PFSK-1 (cell line): Measurements from ENCODE around the gene PDE6H.

Experiments
- FOXP2 ChIP-seq: optimal IDR thresholded peaks from 2 replicates; pipeline ENCODE3; 2011; ENCODE audit warnings: borderline replicate concordance, control low read depth, inconsistent platforms; ENCODE audit not compliant: insufficient read depth; ENCODE audit errors: extremely low read length, extremely low read depth
- POLR2AphosphoS5 ChIP-seq: IDR thresholded peaks from 2 replicates; pipeline ENCODE4 v1.6.1; 2012; ENCODE audit warnings: low read depth, mild to moderate bottlenecking, control low read depth, low read length, moderate library complexity
- REST ChIP-seq, 2 experiments: IDR thresholded peaks; 2 replicates each; pipeline versions ENCODE4 v1.6.1 to v1.8.0; 2011 to 2012; ENCODE audit warnings: low read depth in 2 of 2, low read length in 2 of 2, control low read depth in 1 of 2, inconsistent platforms in 1 of 2, mild to moderate bottlenecking in 1 of 2, moderate library complexity in 1 of 2; ENCODE audit not compliant: insufficient read depth in 1 of 2
- SIN3A ChIP-seq: IDR thresholded peaks from 2 replicates; pipeline ENCODE4 v1.6.1; 2012; ENCODE audit warnings: mild to moderate bottlenecking, low read length, moderate library complexity, borderline replicate concordance; ENCODE audit not compliant: insufficient read depth
- TAF1 ChIP-seq: IDR thresholded peaks from 2 replicates; pipeline ENCODE4 v1.6.1; 2012; ENCODE audit warnings: low read length, control low read depth, borderline replicate concordance; ENCODE audit not compliant: insufficient read depth

GRCh38 chr12:14995583-14996425 lies 23.0 kb downstream of the PDE6H start:
- TF ChIP-seq POLR2AphosphoS5, result no peak
- TF ChIP-seq REST (IDR thresholded peaks at IDR 0.05; ENCODE audit: insufficient read depth in 1 of 2, low read depth in 2 of 2, low read length in 2 of 2), result no peak
- TF ChIP-seq TAF1, result no peak
- TF ChIP-seq SIN3A, result no peak
- TF ChIP-seq FOXP2, result no peak
